ENCODE measurements around the gene FBXL13. TPM values are rescaled to one million over a fixed set of nuclear protein-coding genes. Genes with fewer than 3 reads are reported as not detected.

The FBXL13 gene
- total and polyA plus RNA-seq, 2 of the 8 experiments (the other 6 are each of a cell fraction or from before 2014, with no cell fraction given): 1.2 to 2.8 TPM

- Histone ChIP-seq H3K9me3 (ENCODE audit: insufficient read depth in 2 of 2, low read depth in 1 of 2, low read length in 1 of 2) (no peaks in the 10 kb centered on the region), H3K79me1 (ENCODE audit: low read depth, low read length) (no peaks in the 10 kb centered on the region), H3K18ac (ENCODE audit: extremely low read depth, low read length) (peak overlapping the region; percentile 81; the same call in 1 of the 2 replicates), H2BK15ac (ENCODE audit: low read length) (0 out of 2 replicates have a peak overlapping the region, but pooled peaks have one; percentile 77), H3K4ac (replicated peaks; ENCODE audit: insufficient read length, low read depth, low read length) (no peak overlapping the region), H4K5ac (ENCODE audit: insufficient read length, low read depth, low read length) (peak overlapping the region; percentile 18), H3K56ac (replicated peaks; ENCODE audit: insufficient read length, low read depth, low read length) (no peak overlapping the region), H3K4me2 (ENCODE audit: insufficient read depth in 1 of 2, low read depth in 2 of 2, low read length in 2 of 2) (peak overlapping the region in 1 of 2 experiments; percentile 43; a peak in 2 of 4 replicates), H4K20me1 (replicated peaks in 1 of 2; ENCODE audit: control insufficient read depth in 1 of 2, insufficient read depth in 2 of 2, low read length in 2 of 2) (no peaks in the 10 kb centered on the region), H3K79me2 (ENCODE audit: control insufficient read depth in 1 of 2, insufficient read depth in 2 of 2, low read length in 2 of 2) (no peaks in the 10 kb centered on the region), H3K27ac (ENCODE audit: low read depth, low read length) (no peak overlapping the region), H3K14ac (ENCODE audit: insufficient read length) (no peak overlapping the region), H3K27me3 (replicated peaks in 1 of 4; ENCODE audit: control insufficient read depth in 3 of 4, extremely low read depth in 1 of 4, insufficient read depth in 3 of 4, low read length in 3 of 4) (no peaks in the 10 kb centered on the region), H2AFZ (ENCODE audit: low read length) (no peak overlapping the region), H2AK5ac (ENCODE audit: low read depth, low read length) (no peak overlapping the region), H2BK120ac (replicated peaks; ENCODE audit: low read depth, low read length) (peak overlapping the region; percentile 96), H2BK5ac (ENCODE audit: low read depth, low read length) (peak overlapping the region; percentile 20; the same call in 1 of the 2 replicates), H3K23me2 (ENCODE audit: low read depth, low read length) (no peaks in the 10 kb centered on the region), H3K4me1 (replicated peaks in 1 of 4; ENCODE audit: control insufficient read depth in 3 of 4, insufficient read depth in 4 of 4, low read length in 3 of 4) (peaks cover 8 to 32% (median 27%) of the 10 kb centered on the region in 4 experiments), H3K36me3 (ENCODE audit: control insufficient read depth in 2 of 4, insufficient read depth in 4 of 4, low read length in 3 of 4) (no peaks in the 10 kb centered on the region), H2BK12ac (ENCODE audit: low read depth, low read length) (peak overlapping the region; percentile 93), H3K23ac (ENCODE audit: insufficient read length) (no peak overlapping the region), H4K8ac (ENCODE audit: extremely low read depth, insufficient read depth, low read length) (no peak overlapping the region), H3K9ac (replicated peaks in 1 of 4; ENCODE audit: extremely low read depth in 1 of 4, low read depth in 3 of 4, low read length in 3 of 4) (no peak overlapping the region), H2BK20ac (ENCODE audit: low read length) (no peak overlapping the region), H3K4me3 (ENCODE audit: extremely low read depth in 1 of 4, insufficient read depth in 2 of 4, low read depth in 3 of 4, low read length in 4 of 4) (no peak overlapping the region), H4K91ac (replicated peaks; ENCODE audit: insufficient read length, low read length) (peak overlapping the region; percentile 45)
- CTCF ChIA-PET (ENCODE audit: partially characterized antibody): interaction anchor here (0.6 to 1.5 kb wide), 3 partner anchors 10 to 127 kb away, joined by 3 to 4 read pairs (median 3); no protein-coding TSS in a partner anchor
- DNase-seq (ENCODE audit: low read depth in 1 of 2, low spot score in 2 of 2): no peak
- WGBS, 2 experiments (ENCODE audit: extremely low coverage in 1 of 2, insufficient coverage in 1 of 2, insufficient read length in 1 of 2, insufficient replicate concordance in 2 of 2, low coverage in 1 of 2, low lambda C conversion rate in 2 of 2, missing lambda C conversion rate in 1 of 2): 78% methylated on average over 6 of the region's 6 CpGs; no CpG with 5 or more reads in 1 of the 2 experiments
- FAIRE-seq: no peak
- POLR2A ChIA-PET (ENCODE audit: partially characterized antibody): interaction anchor here (1.9 kb wide), 1 partner anchor 9 kb away, joined by 8 read pairs; no protein-coding TSS in a partner anchor
- TF ChIP-seq SAP30 (IDR thresholded peaks at IDR 0.05; ENCODE audit: insufficient read depth, insufficient replicate concordance, low read length) (no peak), HDAC2 (IDR thresholded peaks at IDR 0.05; ENCODE audit: borderline replicate concordance in 1 of 2, low read depth in 2 of 2, low read length in 2 of 2) (no peak), JUN (IDR thresholded peaks at IDR 0.05; ENCODE audit: low read depth, low read length) (no peak), TBP (IDR thresholded peaks at IDR 0.05; ENCODE audit: low read depth, low read length) (no peak), CBX8 (IDR thresholded peaks at IDR 0.05; ENCODE audit: borderline replicate concordance, low read depth, low read length) (no peak), RAD21 (IDR thresholded peaks at IDR 0.05 in 1 of 2, conservative IDR thresholded peaks at IDR 0.05 in 1 of 2; ENCODE audit: low read depth in 2 of 2, low read length in 2 of 2) (no peak), CHD2 (IDR thresholded peaks at IDR 0.05; ENCODE audit: low read length) (no peak), BACH1 (IDR thresholded peaks at IDR 0.05; ENCODE audit: low read length) (no peak), TEAD4 (IDR thresholded peaks at IDR 0.05; ENCODE audit: low read depth, low read length) (no peak), CTBP2 (IDR thresholded peaks at IDR 0.05; ENCODE audit: borderline replicate concordance, insufficient read depth, insufficient read length, low read length) (no peak), KDM4A (IDR thresholded peaks at IDR 0.05; ENCODE audit: low read depth, low read length, severe bottlenecking) (no peak), PHF8 (conservative IDR thresholded peaks at IDR 0.05; ENCODE audit: low read depth, low read length) (no peak)
These were observed 139.0 kb downstream of the FBXL13 start for GRCh38 chr7:102935450-102936115.

All from H1 (cell line).